AG08396 (cell line): Measurements from ENCODE around the gene NOL4L.

Experiments
- DNase-seq: peaks from one replicate; pipeline ENCODE4 v3.0.0; 2012; ENCODE audit warnings: low spot score, mixed read lengths

NOL4L gene

DNA sequence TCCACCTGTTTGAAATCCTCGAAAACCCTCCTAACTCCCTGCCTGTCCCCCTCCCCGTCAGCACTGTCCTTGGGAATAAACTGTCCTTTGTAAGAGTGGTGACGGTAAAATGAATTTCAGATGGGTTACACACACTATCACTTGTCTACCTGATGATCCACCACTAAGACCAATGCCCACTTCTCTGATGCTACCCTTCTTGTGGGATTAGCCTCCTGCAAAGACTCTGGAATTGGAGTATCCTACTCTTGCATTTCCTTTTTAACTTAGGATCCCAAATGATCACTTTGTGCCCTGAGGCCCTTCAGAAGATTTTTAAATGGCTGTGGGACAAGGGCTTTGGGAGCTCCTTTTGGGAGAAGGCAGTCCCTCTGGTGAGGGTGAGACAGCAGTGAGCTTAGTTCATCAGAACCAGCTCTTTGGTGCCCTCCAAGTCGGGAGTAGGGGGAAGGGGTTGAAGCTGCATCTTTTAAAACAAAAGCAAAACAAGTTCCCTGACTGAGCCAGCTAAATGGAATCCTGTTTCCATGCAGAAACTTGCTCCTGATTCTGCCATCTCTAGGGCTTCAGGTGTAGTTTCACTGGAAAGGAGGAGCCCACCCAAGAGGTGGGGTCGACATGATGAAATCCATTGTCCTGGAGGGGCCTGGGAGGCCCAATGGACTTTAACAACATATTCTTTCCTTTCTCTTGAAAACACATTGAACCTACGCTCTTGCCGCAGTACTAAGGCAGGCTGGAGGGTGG, 140.5 kb downstream of the NOL4L start:
- DNase-seq: no peak

DNA sequence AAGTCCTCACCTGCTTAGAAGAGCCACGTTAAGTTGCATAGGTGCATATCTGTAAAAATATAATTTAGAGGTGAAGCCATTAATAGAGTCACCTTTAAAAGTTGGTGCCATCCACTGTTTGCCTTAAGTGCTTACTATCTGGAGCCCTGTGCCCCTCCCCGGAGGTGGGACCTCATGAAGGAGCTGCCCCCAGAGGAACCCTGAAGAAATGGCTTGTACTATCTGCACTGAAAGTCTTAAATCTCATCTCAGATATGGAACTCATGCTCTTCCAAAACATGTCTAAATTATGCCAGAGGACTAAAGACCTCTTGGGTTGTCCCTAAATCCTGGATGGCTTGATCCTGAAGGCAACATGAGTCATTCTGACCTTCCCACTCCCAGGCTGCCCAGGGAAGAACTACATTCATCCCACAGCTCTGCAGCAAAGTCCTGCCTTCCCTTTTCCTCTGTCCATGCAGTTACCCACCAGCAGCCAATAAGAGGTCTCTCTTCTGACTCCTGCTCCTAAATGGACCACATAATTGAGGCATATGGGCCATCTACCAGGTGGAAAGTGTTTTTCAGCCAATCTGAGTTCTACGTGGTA, 141.7 kb downstream of the NOL4L start:
- no peak for DNase-seq

- DNase-seq: no peak
Observed at GRCh38 chr20:32442630-32443373, 142.3 kb downstream of the NOL4L start.

GRCh38 chr20:32441638-32442037, 143.5 kb downstream of the NOL4L start:
- no peak for DNase-seq

DNA sequence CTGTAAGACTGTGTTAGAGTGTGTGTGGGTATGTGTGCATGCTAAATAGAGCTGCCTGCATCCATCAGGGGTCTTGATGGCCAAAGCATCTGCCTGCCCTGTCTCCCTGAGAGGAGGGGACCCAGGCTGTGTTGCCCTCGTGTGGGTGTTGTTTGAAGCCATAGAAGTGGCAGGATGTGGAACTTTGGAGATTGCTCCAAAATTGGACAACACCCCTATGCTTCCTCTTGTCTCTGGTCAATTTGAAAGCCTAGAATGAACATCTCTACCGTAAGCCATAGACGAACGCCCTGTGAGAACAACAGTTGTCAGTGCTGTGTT, 144.4 kb downstream of the NOL4L start:
- DNase-seq: no peak

GRCh38 chr20:32440069-32440757, 144.9 kb downstream of the NOL4L start:
- DNase-seq: no peak

GRCh38 chr20:32439132-32439829, 145.9 kb downstream of the NOL4L start:
- DNase-seq: peak; percentile 69

DNA sequence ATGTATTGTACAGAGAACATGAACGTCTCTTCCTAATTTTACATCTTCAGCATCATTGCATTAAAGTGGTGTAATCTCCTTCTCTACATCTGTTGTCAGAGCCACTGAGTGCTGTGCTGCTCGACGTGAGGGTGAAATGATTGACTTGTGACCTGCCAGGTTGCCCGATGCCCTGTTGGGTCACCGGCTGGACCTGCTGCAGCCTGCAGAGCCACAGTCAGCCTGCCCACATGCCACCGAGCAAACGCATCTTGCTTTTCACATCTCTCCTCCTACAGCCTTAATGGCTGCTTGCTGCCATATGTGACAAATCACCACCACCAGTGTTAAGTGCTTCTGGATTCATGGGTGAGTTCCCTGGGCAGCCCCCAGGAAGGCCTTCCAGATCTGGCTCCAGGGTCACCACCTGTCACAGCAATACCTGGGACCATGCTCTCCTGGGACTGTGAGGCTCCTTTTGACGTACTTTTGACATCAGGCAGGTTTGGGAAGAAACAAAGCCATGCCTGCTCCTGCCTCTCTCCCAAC, 146.7 kb downstream of the NOL4L start:
- no peak for DNase-seq

DNA sequence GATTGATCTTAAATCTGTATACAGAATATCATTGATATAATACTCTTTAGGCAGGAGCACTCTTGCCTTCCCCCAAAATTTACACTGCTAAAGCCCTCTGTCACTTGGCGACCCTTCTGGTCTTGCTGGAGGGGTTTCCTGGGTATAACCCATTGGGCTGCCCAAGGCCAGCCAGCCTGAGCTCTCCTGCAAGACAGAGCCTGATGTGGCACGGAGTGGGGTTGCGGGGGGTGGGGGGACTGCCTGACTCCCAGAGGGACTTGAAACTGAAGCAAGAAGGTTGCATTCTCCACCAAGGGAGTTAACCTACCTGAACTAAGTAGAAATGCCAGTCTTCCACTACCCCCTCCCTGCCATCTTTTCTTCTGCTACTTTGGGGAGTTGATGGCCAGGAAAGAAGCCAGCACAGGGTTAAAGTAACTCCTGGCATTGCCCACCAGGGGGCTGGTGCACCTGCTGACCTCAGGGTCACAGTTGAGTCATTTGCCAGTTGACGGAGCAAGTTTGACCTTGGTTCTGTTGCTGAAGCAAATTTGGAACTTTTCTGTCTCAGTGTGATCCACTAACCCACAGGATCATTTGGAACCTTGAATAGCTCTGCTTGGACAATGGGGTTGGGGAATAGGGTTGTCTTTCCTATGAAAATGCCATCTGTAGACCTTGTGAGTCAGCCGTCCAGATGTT, 147.6 kb downstream of the NOL4L start:
- DNase-seq: no peak

- DNase-seq: no peak
Observed at GRCh38 chr20:32436968-32437367, 148.2 kb downstream of the NOL4L start.

GRCh38 chr20:32436142-32436861, 148.8 kb downstream of the NOL4L start:
- no peak for DNase-seq

- DNase-seq: no peak
Observed at GRCh38 chr20:32435449-32436107, 149.6 kb downstream of the NOL4L start.

DNA sequence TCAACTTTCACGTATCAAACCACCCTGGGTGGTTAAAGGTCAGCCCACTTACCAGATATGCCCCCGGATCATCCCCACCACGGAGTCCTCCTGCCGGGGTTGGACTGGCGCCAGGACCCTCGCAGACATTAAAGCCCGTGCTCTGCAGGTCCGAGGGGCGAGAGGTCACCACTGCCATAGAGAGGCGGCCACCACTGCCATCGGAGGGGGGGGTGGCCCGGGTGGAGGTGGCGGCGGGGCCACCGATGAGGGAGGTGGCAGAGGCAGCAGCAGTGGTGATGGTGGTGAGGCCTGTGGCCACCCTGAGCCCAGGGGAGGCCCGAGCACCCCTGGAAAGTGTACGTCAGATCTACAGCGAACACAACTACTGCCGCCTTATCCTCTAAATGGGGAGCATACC, 150.7 kb downstream of the NOL4L start:
- no peak for DNase-seq

GRCh38 chr20:32433311-32434021, 151.7 kb downstream of the NOL4L start:
- no peak for DNase-seq

DNA sequence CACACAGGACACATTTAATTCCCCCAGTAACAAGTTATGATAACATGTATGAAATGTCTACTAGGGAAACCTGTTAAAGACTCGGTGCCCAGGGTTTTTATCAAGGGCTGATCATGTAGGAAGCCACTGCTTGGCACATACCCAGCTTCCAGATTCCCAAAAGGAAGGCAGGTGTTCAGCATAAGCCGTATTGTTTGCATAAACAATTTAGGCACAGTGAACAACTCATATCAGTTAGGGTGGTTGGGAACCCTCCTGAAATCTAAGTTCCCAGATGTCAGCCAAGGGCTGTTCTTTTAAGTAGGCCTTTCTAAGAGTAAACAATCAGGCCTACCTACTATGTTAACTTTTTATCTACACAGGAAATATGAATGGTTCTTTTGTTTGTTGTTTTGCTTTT, 152.9 kb downstream of the NOL4L start:
- no peak for DNase-seq

GRCh38 chr20:32431457-32431856, 153.7 kb downstream of the NOL4L start:
- DNase-seq: no peak

DNA sequence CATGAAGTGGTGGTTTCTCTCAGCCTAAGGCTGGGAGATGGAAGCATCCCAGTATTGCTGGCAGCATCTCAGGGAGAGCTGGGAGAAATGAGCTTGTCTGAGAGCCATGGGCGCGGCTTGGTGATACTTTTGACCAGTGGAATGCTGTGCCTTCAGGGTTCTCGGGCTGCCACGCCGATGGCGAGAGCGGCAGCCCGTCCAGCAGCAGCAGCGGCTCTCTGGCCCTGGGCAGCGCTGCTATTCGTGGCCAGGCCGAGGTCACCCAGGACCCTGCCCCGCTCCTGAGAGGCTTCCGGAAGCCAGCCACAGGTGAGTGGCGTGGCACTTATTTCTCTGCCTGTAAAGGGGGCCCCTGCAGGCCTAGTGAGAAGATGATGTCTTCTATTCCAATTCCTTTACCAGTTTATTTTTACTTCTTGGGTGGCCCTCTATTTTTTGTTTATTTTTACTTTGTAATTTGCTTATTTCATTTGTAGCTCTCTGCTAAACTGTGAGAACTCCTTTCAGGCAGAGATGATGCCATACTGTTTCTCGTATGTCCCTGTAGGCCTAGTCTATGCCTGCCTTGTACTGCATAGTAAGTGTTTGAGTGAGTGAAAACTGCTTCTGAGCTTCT, 155.3 kb downstream of the NOL4L start:
- peak; percentile 5 for DNase-seq

DNA sequence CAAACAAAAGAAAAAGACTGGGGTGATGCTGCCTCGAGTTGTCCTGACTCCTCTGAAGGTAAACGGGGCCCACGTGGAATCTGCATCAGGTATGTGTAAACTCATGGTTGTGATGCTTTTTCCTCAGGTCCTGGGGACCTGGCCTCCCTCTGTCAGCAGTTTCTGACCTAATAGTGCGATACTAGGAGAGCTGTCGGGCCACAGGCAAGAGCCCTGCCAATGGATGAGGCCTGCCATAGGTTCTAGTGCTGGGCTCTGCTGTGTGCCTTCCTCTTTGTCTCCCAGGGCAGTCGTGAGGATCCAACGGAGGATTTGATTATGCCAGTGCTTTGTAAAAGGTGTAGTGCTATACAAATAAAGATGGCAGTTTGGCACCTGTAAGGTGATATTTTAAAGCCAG, 155.8 kb downstream of the NOL4L start:
- DNase-seq: peak; percentile 4

- DNase-seq: no peak
Observed at GRCh38 chr20:32427996-32428395, 157.1 kb downstream of the NOL4L start.
